ENCODE data around the gene RTBDN.
"Not testable (repeated sequence)": the region's sequence is repeated elsewhere in the genome, so short reads cannot be mapped to it uniquely, and the experiment has no call there.

Gene RTBDN

GRCh38 chr19:12815088-12815487 lies 19.3 kb downstream of the RTBDN start:
- Histone ChIP-seq H3K9me3 (ENCODE audit: control insufficient read depth, insufficient read depth, low read length) (no peaks in the 10 kb centered on the region), H3K4me3 (ENCODE audit: low read length) (no peak overlapping the region), H3K36me3 (ENCODE audit: control insufficient read depth, insufficient read depth, low read length) (peaks cover 10% of the 10 kb centered on the region; the same call in 1 of the 2 replicates), H3K4me1 (ENCODE audit: control insufficient read depth, insufficient read depth, low read length) (no peaks in the 10 kb centered on the region), H3K27me3 (ENCODE audit: control insufficient read depth, insufficient read depth, low read length) (no peaks in the 10 kb centered on the region), H3K27ac (ENCODE audit: low read length) (no peak overlapping the region)
- DNase-seq (ENCODE audit: low read depth, low spot score), result no peak
- no CpG with 5 or more reads among the region's 7 CpGs for WGBS (ENCODE audit: insufficient coverage, insufficient read length)

GRCh38 chr19:12806242-12807081 lies 27.9 kb downstream of the RTBDN start, which contains the start of gene RNASEH2A:
Gene RNASEH2A (plus strand): TSS chr19:12806584. CDS start chr19:12806674, 90 bp downstream.
- H3K36me3 ChIP-seq (ENCODE audit: control insufficient read depth, insufficient read depth, low read length), result peaks cover 9% of the 10 kb centered on the region; the same call in 1 of the 2 replicates
- H3K4me3 ChIP-seq (ENCODE audit: low read length), result peak within 1 kb of the TSS; percentile 59
- peak; percentile 80 for DNase-seq (ENCODE audit: low read depth, low spot score)
- no CpG with 5 or more reads among the region's 66 CpGs for WGBS (ENCODE audit: insufficient coverage, insufficient read length)
- peaks cover 3% of the 10 kb centered on the region; the same call in 1 of the 2 replicates for H3K4me1 ChIP-seq (ENCODE audit: control insufficient read depth, insufficient read depth, low read length)
- H3K27ac ChIP-seq (ENCODE audit: low read length), result no peak within 1 kb of the TSS
- H3K9me3 ChIP-seq (ENCODE audit: control insufficient read depth, insufficient read depth, low read length), result no peaks in the 10 kb centered on the region
- H3K27me3 ChIP-seq (ENCODE audit: control insufficient read depth, insufficient read depth, low read length), result no peaks in the 10 kb centered on the region

GRCh38 chr19:12804051-12804450 lies 30.3 kb downstream of the RTBDN start:
- 100% methylated on average over 6 of the region's 26 CpGs for WGBS (ENCODE audit: insufficient coverage, insufficient read length)
- DNase-seq (ENCODE audit: low read depth, low spot score), result no peak
- Histone ChIP-seq H3K9me3 (ENCODE audit: control insufficient read depth, insufficient read depth, low read length) (no peaks in the 10 kb centered on the region), H3K36me3 (ENCODE audit: control insufficient read depth, insufficient read depth, low read length) (peaks cover 8% of the 10 kb centered on the region; the same call in 1 of the 2 replicates), H3K27me3 (ENCODE audit: control insufficient read depth, insufficient read depth, low read length) (no peaks in the 10 kb centered on the region), H3K4me1 (ENCODE audit: control insufficient read depth, insufficient read depth, low read length) (peaks cover 5% of the 10 kb centered on the region), H3K4me3 (ENCODE audit: low read length) (no peak overlapping the region), H3K27ac (ENCODE audit: low read length) (no peak overlapping the region)

- no peaks in the 10 kb centered on the region for H3K9me3 ChIP-seq (ENCODE audit: control insufficient read depth, insufficient read depth, low read length)
- H3K27ac ChIP-seq (ENCODE audit: low read length), result no peak overlapping the region
- peaks cover 5% of the 10 kb centered on the region for H3K4me1 ChIP-seq (ENCODE audit: control insufficient read depth, insufficient read depth, low read length)
- H3K4me3 ChIP-seq (ENCODE audit: low read length), result peak overlapping the region; percentile 83; the same call in 1 of the 2 replicates
- H3K36me3 ChIP-seq (ENCODE audit: control insufficient read depth, insufficient read depth, low read length), result peaks cover 6% of the 10 kb centered on the region; the same call in 1 of the 2 replicates
- H3K27me3 ChIP-seq (ENCODE audit: control insufficient read depth, insufficient read depth, low read length), result no peaks in the 10 kb centered on the region
- 100% methylated on average over 2 of the region's 22 CpGs for WGBS (ENCODE audit: insufficient coverage, insufficient read length)
- no peak for DNase-seq (ENCODE audit: low read depth, low spot score)
Measured at GRCh38 chr19:12802267-12803106, 31.9 kb downstream of the RTBDN start.

GRCh38 chr19:12801466-12802266 lies 32.7 kb downstream of the RTBDN start, which contains the start of the genes PRDX2 and THSD8:
Gene PRDX2 (minus strand): TSS chr19:12801800. CDS start chr19:12801261, 539 bp downstream.
Gene THSD8 (plus strand): TSS chr19:12802069. CDS start chr19:12802072, 3 bp downstream.
- DNase-seq (ENCODE audit: low read depth, low spot score), result no peak
- no CpG with 5 or more reads among the region's 78 CpGs for WGBS (ENCODE audit: insufficient coverage, insufficient read length)
- Histone ChIP-seq H3K27me3 (ENCODE audit: control insufficient read depth, insufficient read depth, low read length) (no peaks in the 10 kb centered on the region), H3K9me3 (ENCODE audit: control insufficient read depth, insufficient read depth, low read length) (no peaks in the 10 kb centered on the region), H3K27ac (ENCODE audit: low read length) (no peak within 1 kb of the TSS), H3K36me3 (ENCODE audit: control insufficient read depth, insufficient read depth, low read length) (peaks cover 6% of the 10 kb centered on the region; the same call in 1 of the 2 replicates), H3K4me1 (ENCODE audit: control insufficient read depth, insufficient read depth, low read length) (peaks cover 2% of the 10 kb centered on the region), H3K4me3 (ENCODE audit: low read length) (peak within 1 kb of the TSS; percentile 83)

- no peak for DNase-seq (ENCODE audit: low read depth, low spot score)
- H3K27ac ChIP-seq (ENCODE audit: low read length), result no peak overlapping the region
- no CpG with 5 or more reads among the region's 38 CpGs for WGBS (ENCODE audit: insufficient coverage, insufficient read length)
Measured at GRCh38 chr19:12800923-12801465, 33.4 kb downstream of the RTBDN start.

GRCh38 chr19:12800466-12800770 lies 34.0 kb downstream of the RTBDN start:
- peaks cover 6% of the 10 kb centered on the region; the same call in 1 of the 2 replicates for H3K36me3 ChIP-seq (ENCODE audit: control insufficient read depth, insufficient read depth, low read length)
- H3K4me1 ChIP-seq (ENCODE audit: control insufficient read depth, insufficient read depth, low read length), result peaks cover 6% of the 10 kb centered on the region
- H3K27me3 ChIP-seq (ENCODE audit: control insufficient read depth, insufficient read depth, low read length), result no peaks in the 10 kb centered on the region
- DNase-seq (ENCODE audit: low read depth, low spot score), result no peak
- no peaks in the 10 kb centered on the region for H3K9me3 ChIP-seq (ENCODE audit: control insufficient read depth, insufficient read depth, low read length)
- WGBS (ENCODE audit: insufficient coverage, insufficient read length), result no CpG with 5 or more reads among the region's 1 CpG
- H3K4me3 ChIP-seq (ENCODE audit: low read length), result peak overlapping the region; percentile 83; the same call in 1 of the 2 replicates
- no peak overlapping the region for H3K27ac ChIP-seq (ENCODE audit: low read length)

More at GRCh38 chr19:12800923-12801465, 33.4 kb downstream of the RTBDN start:
- H3K36me3 ChIP-seq (ENCODE audit: control insufficient read depth, insufficient read depth, low read length), result peaks cover 6% of the 10 kb centered on the region; the same call in 1 of the 2 replicates
- peaks cover 5% of the 10 kb centered on the region for H3K4me1 ChIP-seq (ENCODE audit: control insufficient read depth, insufficient read depth, low read length)
- H3K9me3 ChIP-seq (ENCODE audit: control insufficient read depth, insufficient read depth, low read length), result no peaks in the 10 kb centered on the region
- peak overlapping the region; percentile 83 for H3K4me3 ChIP-seq (ENCODE audit: low read length)
- no peaks in the 10 kb centered on the region for H3K27me3 ChIP-seq (ENCODE audit: control insufficient read depth, insufficient read depth, low read length)

GRCh38 chr19:12799742-12800465 lies 34.5 kb downstream of the RTBDN start:
- Histone ChIP-seq H3K4me1 (ENCODE audit: control insufficient read depth, insufficient read depth, low read length) (peaks cover 6% of the 10 kb centered on the region), H3K36me3 (ENCODE audit: control insufficient read depth, insufficient read depth, low read length) (peaks cover 6% of the 10 kb centered on the region; the same call in 1 of the 2 replicates), H3K27me3 (ENCODE audit: control insufficient read depth, insufficient read depth, low read length) (no peaks in the 10 kb centered on the region), H3K27ac (ENCODE audit: low read length) (no peak overlapping the region), H3K4me3 (ENCODE audit: low read length) (no peak overlapping the region), H3K9me3 (ENCODE audit: control insufficient read depth, insufficient read depth, low read length) (no peaks in the 10 kb centered on the region)
- no peak for DNase-seq (ENCODE audit: low read depth, low spot score)
- WGBS (ENCODE audit: insufficient coverage, insufficient read length), result no CpG with 5 or more reads among the region's 18 CpGs

GRCh38 chr19:12797607-12798006 lies 36.8 kb downstream of the RTBDN start:
- H3K27me3 ChIP-seq (ENCODE audit: control insufficient read depth, insufficient read depth, low read length); H3K4me3 ChIP-seq (ENCODE audit: low read length); H3K4me1 ChIP-seq (ENCODE audit: control insufficient read depth, insufficient read depth, low read length); H3K9me3 ChIP-seq (ENCODE audit: control insufficient read depth, insufficient read depth, low read length); H3K27ac ChIP-seq (ENCODE audit: low read length); DNase-seq (ENCODE audit: low read depth, low spot score); H3K36me3 ChIP-seq (ENCODE audit: control insufficient read depth, insufficient read depth, low read length): not testable (repeated sequence)
- WGBS (ENCODE audit: insufficient coverage, insufficient read length), result no CpG with 5 or more reads among the region's 7 CpGs
